Measurements from ENCODE around the gene CR1L.

DNA sequence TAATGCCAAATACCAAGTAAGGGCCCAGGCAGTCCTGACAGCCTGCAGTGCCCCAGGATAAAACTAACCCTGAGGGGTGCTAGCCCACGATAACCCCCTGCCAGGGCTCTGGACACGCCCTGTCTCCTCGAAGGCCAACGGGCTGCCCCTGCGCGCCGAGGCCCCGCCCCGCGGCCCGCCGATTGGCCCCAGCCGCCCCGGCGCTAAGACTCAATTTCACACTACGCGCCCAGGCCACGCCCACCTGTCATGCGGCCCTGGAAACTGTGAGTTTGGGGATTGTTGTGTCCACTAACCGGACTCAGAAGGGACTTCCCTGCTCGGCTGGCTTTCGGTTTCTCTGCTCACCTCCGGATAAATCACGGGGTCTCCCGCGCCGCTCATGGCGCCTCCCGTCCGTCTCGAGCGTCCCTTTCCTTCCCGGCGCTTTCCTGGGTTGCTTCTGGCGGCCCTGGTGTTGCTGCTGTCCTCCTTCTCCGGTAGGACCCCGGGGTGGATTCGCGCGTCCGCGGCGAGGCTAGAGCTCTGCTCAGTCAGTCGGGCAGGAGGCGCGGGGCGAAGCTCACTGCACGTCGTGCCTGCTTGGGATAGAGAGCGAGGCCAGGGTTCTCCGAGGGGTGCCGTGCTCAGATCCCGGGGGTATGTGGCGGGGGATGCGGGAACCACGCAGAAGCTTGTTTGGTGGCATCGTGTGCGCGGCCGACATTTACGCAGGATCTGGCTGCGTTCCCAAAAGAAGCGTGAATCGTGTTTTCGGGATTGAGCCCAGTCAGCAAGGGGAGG lies at the start of gene CR1L:
- TF ChIP-seq, protein P1, sequence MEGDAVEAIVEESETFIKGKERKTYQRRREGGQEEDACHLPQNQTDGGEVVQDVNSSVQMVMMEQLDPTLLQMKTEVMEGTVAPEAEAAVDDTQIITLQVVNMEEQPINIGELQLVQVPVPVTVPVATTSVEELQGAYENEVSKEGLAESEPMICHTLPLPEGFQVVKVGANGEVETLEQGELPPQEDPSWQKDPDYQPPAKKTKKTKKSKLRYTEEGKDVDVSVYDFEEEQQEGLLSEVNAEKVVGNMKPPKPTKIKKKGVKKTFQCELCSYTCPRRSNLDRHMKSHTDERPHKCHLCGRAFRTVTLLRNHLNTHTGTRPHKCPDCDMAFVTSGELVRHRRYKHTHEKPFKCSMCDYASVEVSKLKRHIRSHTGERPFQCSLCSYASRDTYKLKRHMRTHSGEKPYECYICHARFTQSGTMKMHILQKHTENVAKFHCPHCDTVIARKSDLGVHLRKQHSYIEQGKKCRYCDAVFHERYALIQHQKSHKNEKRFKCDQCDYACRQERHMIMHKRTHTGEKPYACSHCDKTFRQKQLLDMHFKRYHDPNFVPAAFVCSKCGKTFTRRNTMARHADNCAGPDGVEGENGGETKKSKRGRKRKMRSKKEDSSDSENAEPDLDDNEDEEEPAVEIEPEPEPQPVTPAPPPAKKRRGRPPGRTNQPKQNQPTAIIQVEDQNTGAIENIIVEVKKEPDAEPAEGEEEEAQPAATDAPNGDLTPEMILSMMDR (IDR thresholded peaks at IDR 0.05; ENCODE audit: poor library complexity): no peak
- no peak for TF ChIP-seq EZH2 (IDR thresholded peaks at IDR 0.05; ENCODE audit: borderline replicate concordance)
